ENCODE results near the gene DERA.
"Not testable (repeated sequence)": the region's sequence is repeated elsewhere in the genome, so short reads cannot be mapped to it uniquely, and the experiment has no call there.

DERA gene

DNA sequence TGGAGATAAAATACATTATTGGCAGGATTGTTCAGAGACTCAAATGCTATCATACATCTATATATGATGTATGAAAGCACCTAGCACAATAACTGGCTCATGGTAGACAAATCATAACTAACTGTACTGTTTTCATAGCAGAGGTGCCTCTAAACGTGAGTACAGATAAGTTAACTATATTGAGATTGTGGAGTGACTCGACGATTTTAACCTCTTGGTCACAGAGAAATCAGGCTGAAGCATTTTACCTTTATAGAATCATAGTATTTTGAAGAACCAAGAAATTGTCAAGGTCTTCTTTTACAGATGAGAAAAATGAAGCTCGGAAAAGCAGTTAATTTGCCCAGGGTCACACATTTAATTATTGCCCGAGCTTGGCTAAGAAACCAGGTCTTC lies 666 bp upstream of the DERA start:
- no peak for DNase-seq

DNA sequence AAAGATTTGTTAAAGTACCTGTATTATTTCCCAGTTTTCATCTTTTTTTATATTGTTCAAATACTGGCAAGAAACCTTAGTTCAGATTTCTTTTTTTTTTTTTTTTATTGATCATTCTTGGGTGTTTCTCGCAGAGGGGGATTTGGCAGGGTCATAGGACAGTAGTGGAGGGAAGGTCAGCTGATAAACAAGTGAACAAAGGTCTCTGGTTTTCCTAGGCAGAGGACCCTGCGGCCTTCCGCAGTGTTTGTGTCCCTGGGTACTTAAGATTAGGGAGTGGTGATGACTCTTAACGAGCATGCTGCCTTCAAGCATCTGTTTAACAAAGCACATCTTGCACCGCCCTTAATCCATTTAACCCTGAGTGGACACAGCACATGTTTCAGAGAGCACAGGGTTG lies 799 bp downstream of the DERA start:
- DNase-seq: not testable (repeated sequence)

DNA sequence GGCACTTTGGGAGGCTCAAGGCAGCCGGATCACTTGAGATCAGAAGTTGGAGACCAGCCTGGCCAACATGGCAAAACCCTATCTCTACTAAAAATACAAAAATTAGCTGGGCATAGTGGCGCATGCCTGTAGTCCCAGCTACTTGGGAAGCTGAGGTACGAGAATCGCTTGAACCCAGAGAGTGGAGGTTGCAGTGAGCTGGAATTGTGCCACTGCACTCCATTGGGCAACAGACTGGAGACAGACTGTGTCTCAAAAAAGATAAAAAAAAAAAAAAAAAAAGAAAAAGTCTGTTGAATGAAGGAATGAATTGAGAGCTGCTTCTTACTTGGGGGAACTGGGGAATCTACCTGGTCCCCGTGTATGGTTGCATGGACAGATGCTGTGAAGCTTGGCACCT lies 3.0 kb downstream of the DERA start:
- DNase-seq: not testable (repeated sequence)

DNA sequence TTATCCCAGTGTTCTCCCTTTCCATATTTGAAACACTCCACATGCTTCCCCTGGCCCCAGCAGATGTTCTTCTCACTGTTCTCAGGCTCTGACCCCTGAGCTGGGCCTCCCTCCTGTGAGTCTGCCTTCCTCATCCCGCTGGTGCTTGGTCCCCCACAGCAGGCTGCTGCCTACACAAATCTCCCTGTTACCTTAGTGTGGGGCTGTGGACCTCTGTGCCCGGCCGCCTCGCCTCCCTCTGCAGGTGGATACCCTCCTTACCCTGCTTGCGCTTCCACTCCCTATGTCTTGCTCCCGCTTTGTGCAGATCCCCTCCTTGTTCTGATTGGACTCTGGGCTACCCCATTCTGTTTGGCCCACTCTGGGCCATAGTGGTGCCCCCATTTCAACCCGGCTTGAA lies 6.9 kb downstream of the DERA start:
- no peak for DNase-seq

DNA sequence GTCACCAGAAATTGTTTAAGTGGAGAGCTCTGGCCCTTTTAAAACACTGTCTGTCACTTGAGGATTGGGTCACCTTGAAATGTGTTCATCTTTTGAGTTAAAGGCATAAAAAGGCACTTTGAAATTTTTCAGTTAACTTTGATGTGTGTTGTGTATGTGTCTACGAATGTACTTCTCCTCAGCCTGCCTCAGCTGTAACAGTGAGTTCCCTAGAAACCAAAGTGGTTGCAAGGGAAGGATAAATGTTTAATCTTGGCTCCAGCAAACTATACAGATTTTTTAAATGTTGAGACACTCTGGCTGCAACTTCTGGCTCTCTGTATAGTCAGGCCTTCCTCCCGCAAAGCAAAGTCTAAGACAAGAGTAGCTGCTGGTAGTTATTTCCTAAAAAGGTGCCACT lies 8.3 kb downstream of the DERA start:
- DNase-seq: no peak

DNA sequence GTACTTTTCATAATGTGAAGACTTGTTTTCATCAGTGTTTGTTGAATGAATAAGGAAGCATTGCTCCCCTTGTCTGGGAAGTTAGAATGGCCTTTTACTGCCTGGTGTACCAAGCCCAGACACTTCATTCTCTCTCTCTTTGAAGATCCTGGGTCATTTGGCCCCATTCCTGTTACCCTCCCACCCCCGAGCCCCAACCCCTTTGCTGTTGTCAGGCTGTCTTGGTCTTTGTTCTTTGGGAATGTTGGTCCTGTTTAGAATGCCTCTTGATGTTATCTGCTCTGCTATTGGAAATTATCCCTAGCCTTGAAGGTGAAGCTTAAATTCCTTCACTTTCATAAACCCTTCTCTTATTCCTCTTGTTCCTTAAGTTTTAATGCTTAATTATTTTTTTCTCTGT lies 13.8 kb downstream of the DERA start:
- DNase-seq: no peak

DNA sequence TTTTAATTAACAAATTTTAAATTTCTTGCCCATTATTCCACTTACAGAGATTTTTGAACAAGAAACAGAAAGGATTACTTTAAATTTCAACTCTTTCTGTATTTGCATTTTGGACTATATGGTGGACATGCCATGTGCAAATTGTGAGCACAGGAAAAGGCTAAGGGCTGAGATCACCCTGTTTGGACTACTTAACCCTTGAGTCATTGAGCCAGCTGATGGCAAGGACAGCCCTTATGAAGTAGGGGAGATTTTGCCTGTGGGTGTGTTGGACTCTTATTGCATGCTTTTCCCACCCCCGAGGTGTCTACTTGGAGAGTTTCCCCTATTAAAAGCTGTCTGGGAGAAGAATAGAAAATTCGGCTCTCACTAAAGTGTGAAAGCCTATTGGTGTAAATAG lies 17.2 kb downstream of the DERA start:
- no peak for DNase-seq

DNA sequence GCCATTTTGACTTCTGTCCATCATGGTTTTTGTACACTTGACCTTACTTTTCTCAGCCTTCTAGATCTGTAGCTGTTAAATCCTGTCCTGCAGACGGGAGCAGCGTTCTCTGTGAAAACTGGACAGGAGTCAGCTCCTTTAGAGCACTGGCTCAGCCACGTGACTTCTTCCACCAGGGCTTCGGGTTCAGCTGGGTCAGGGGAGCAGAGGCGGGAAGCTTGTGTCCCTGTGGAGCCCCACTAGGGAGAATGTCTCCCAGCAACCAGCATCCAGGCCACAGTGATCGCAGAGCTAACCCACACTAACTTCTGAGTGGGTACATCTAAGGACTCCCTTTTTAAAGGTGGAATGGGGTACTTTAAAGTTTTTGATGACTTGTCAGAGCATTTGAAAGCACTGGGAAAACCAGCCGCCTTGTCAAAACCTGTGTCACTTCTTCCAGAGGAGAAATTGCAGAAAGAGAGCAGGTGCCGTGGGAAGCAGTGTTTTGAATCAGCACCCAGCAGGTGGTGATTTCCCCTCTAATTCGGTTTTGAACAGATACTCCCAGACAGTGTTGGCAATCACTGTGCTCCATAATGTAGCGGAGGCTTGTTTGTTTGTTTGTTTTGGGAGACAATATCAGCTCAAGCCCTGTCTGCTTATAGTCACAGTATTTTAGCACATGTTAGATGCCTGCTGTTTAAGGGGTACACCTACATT lies 17.9 kb downstream of the DERA start:
- no peak for DNase-seq

DNA sequence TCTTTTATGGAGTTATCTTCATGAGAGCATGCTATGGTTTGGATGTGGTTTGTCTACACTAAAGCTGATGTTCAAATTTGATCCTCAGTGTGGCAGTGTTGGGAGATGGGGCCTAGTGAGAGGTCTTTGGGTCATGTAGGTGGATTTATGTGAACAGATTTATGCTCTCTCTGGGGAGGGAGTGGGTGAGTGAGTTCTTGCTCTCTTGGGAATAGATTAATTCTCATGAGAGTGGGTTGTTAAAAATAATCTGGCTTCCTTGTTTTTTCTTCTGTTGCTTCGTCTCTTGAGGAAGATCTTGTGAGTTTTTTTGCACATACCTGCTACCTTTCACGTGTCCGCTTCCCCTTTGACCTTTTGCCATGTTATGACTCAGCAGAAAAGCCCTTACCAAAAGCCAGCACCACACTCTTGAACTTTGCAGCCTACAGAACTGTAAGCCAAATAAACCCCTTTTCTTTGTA lies 20.5 kb downstream of the DERA start:
- DNase-seq: no peak

DNA sequence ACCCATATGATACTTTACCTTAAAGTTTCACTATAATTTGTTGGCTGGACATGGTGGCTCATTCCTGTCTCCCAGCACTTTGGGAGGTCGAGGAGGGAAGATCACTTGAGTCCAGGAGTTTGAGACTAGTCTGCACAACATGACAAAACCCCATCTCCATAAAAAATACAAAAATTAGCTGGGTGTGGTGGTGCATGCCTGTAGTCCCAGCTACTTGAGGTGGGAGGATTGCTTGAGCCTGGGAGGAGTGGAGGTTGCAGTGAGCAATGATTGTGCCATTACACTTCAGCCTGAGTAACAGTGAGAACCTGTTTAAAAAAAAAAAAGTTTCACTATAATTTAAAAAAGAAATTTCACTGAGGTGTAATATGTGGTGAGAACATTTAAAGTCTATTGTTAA lies 21.2 kb downstream of the DERA start:
- DNase-seq: no peak

DNA sequence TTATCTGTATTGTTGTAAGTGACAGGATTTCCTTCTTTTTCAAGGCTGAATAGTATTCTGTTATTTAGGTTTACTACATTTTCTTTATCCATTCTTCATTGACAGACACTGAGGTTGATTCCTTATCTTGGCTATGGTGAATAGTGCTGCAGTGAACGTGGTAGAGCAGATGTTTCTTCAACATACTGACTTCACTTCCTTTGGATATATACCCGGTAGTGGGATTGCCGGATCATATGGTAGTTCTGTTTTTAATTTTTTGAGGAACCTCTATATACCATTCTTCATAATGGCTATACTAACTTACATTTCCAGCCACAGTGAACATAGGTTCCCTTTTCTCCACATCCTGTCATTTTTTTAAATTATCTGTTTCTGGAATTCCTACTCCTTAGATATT lies 21.8 kb downstream of the DERA start:
- DNase-seq: no peak

DNA sequence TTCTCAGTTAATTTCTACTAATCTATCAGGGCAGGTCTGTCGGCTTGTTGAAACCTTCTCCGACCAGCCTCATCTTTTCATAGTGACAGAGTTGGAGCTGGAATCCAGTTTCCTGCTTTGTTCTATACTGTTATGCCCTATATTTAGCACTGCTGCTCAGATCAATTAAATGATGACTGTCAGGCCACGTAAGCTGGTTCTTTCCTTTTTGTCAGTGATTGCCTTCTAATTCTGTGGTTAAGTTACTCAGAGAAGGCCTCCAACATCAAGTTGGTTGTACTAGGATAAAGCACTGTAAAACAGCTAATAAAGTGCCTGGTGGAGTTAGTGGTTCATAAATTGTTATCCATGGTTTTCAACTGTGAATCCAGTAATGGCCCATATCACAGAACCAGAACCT lies 22.6 kb downstream of the DERA start:
- no peak for DNase-seq

DNA sequence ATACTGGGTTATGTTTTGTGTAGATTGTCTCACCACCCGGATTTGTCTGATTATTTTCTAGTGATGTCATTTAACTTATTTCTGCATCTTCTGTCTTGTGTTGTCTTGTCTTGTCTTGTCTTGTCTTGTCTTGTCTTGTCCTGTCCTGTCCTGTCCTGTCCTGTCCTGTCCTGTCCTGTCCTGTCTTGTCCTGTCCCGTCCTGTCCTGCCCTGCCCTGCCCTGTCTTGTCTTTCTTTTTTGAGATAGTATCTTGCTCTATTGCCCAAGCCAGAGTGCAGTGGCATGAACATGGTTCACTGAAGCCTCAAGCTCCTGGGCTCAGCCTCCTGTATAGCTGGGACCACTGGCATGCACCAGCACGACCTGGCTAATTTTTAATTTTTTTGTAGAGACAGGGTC lies 25.6 kb downstream of the DERA start:
- DNase-seq: no peak

DNA sequence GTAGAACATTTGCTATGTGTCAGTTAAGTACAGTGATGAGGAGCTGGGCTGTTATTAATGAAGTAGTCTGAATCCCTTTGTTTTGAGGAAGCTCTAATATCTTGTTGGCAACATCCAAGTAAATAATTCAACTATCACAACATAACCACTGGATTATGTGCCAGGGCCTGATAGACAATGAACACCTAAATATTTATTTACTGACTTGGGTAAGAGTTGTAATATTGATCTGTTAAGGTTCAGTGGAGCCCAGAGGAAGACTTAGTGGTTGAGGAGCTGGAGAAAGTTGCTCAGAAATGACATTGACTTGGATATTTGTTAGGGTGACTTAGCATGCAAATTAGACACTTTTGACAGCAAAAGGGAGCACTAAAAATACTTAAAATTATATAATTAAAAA lies 26.8 kb downstream of the DERA start:
- DNase-seq: no peak

DNA sequence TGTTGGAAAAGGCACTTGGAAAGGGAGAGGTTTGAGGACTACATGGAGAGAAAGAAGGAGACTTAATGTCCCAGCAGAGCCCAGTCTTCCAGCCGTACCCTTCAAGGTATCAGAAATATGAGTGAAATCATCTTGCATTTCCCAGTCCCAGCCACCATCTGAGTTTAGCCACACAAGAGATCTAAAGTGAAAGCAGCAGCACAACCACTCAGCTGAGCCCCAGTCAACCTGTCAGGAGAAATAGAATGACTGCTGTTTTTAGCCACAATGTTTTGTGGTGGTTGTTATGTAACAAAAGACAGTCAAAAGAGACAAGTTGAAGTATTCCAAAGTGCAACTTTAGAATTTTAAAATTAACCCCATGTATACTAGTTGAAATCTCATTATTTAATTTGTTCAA lies 28.0 kb downstream of the DERA start:
- no peak for DNase-seq

DNA sequence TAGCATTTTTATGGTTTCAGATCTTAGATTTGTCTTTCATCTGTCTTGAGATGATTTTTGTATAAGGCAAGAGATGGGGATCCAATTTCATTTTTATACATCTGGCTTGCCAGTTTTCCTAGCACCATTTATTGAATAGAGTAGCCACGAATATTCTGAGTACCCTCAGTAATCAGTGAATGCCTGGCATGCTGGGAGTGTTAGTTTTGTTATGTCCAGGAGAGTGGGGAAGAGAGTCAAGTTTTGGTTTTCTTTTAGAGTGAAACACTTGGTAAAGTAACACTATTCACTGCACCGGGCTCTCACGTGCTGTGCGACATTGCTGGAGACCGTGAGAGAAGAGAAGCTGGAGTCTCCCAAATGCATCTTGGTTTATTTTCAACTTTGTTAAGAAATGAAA lies 31.3 kb downstream of the DERA start:
- DNase-seq: no peak

DNA sequence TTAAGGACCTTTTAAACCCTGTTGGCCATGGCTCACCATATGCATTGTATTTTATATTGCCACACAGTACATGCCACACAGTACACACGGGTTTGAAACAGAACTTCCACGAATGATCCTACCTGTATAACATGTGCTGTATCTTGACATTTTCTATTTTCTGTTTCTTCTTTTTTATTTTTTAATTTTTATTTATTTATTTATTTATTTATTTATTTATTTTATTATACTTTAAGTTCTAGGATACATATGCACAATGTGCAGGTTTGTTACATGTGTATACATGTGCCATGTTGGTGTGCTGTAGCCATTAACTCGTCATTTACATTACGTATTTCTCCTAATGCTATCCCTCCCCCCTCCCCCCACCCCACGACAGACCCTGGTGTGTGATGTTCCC lies 32.4 kb downstream of the DERA start:
- DNase-seq: not testable (repeated sequence)

DNA sequence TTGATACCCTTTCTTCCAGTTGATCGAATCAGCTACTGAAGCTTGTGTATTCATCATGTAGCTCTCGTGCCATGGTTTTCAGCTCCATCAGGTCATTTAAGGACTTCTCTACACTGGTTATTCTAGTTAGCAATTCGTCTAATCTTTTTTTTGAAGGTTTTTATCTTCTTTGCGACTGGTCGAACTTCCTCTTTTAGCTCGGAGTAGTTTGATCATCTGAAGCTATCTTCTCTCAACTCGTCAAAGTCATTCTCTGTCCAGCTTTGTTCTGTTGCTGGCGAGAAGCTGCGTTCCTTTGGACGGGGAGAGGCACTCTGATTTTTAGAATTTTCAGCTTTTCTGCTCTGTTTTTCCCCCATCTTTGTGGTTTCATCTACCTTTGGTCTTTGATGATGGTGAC lies 37.3 kb downstream of the DERA start:
- not testable (repeated sequence) for DNase-seq

DNA sequence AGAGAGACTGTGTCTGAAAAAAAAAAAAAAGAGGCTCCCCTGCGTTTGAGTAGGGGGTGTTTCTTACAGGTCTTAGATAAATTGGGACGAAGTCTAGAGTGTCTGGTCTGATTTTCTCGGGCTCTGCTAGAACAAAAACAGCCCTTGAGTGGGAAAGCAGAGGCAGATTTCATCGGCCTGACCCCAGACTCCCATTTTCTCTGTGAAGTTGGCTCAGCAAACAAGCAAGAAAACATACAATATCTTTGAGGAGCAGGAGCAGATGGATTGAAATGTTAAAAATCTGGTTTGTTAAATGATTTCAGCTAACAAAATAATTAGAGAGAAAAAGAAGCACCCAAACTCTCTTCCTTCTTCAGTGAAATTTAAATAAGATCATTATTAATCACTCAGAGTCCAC lies 44.1 kb downstream of the DERA start:
- DNase-seq: no peak

DNA sequence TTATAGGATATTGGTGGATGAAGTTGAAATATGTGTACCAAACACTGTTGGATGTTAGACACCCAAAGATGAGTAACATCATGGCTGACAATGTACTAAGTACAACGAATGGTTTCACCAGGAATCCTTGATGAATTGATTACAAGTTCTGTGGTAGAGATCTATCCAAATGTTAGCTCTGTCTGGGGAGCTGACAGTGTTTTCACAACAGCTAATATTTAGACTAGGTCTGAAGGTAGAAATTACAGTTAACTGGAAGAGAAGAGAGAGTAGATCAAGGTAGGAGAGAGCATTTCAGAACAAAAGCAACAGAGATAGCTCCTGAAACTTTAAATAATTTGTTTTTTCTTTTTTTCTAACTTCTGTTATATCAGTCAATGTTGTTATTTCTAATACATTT lies 44.9 kb downstream of the DERA start:
- no peak for DNase-seq

DNA sequence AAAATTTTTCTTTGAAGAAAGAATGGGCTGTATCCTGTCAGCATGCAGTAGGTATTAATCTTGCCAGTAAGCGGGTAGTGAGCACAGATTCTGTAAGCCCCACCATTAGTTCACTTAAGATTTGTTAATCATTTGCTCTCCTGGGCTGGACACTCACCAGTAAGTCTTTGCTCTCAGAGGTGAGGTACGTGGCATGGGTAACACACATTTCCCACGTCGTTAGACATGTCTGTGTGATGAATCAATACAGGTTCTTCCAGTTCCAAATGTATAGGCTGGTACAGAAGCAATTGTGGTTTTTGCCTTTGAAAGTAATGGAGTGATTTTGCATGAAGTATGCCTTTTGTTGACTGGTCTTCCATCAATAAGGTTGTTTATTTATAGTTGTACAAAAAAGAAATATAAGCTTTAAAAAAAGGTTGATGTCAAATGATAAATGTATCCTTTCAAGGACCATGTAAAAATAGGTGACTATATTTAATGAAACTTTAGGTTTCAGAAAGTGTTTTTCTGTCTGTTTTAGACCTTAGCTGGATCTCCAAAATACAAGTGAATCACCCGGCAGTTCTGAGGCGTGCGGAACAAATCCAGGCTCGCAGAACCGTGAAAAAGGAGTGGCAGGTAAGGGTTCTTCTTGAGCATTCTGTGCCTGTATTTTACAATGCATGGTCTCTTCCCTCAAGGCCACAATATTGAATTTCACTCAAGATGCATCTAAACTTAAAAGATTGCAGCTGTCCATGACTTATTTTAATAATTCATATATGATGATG lies 45.5 kb downstream of the DERA start:
- no peak for DNase-seq

DNA sequence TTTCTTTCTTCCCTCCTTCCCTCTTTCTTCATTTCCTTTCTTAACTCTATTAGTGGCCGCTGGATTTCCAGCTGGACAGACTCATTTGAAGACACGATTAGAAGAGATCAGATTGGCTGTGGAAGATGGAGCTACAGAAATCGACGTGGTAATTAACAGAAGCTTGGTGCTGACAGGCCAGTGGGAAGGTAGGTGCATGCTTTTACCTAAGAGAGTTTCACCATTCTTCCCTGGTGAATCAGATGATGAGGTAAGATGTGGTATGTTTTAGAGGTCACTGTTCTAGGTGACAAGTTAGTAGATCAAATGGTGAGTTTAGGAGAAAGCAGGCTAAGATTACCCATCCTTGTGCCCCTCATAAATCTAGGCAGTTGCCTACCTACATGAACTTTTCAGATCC lies 51.6 kb downstream of the DERA start:
- DNase-seq: no peak

DNA sequence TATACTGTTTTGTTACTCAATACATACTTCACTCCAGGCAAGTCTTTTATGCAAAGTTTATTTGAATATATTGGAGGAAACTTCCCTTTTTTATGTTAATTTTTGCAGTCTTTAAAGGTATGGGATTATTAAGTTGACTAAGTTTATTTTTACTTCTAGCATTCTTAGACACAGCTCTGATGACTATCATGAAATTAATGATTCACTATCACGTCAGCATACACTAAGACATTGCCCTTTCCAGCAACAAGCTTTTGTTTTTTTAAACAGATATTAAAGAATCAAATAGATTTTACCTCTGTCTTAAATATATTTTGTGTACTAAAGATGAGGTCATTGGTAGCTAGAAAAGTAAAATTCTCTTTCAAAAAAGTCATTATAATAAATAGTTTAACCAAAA lies 52.1 kb downstream of the DERA start:
- no peak for DNase-seq

DNA sequence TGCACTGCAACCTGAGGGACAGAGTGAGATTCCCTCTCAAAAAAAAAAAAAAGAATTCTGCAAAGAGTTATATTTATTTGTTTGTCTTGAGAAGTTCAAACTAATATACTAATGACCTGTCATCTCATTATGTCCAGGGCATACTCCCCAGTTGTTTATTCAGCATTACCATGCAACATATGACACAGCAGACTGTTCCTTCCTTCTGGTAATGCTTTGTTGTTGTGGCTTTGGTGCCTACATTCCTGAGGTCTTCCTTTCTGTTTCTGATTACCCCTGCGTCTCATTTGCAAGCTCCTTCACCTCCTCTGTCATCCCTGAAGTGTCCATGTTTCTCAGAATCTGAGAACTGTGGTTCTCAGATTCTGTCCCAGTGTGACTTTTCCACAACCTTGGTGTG lies 55.3 kb downstream of the DERA start:
- no peak for DNase-seq

DNA sequence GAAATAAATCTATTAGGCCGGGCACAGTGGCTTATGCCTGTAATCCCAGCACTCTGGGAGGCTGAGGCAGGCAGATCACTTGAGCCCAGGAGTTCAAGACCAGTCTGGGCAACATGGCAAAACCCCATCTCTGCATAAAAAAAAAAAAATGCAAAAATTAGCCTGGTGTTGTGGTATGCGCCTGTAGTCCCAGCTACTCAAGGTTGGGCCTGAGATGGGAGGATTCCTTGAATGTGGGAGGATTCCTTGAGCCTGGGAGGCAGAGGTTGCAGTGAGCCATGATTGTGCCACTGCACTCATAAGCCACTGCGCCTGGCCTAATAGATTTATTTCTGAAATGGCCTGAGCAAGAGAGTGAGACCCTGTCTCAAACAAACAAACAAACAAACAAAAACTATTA lies 55.9 kb downstream of the DERA start:
- not testable (repeated sequence) for DNase-seq

Measured in activated CD4-positive, alpha-beta T cell treated with anti-CD3 and anti-CD28 coated beads, Interleukin-2, amount 50 U/mL, for 4 hours (primary cell).